Stimulated activated CD8-positive, alpha-beta memory T cell treated with anti-CD3 and anti-CD28 coated beads, Interleukin-15, amount 100 ng/mL, for 48 hours (primary cell): ENCODE measurements around the gene PDCD11.

Source experiments
- DNase-seq, 2 donors: peaks; one replicate each; pipeline ENCODE4 v3.0.0-alpha.2; 2020; ENCODE audit warnings: low read depth in 2 of 2

The PDCD11 gene

GRCh38 chr10:103449208-103450144 is 53.0 kb downstream of the PDCD11 start:
- no peak for DNase-seq

GRCh38 chr10:103450201-103450695 is 53.8 kb downstream of the PDCD11 start:
- no peak for DNase-seq

- no peak for DNase-seq
Observed at GRCh38 chr10:103451091-103451813, 54.8 kb downstream of the PDCD11 start.

- DNase-seq: peak; percentile 34 to 39
Observed at GRCh38 chr10:103451831-103452505, 55.5 kb downstream of the PDCD11 start, which contains the start of gene CALHM2. CALHM2 (minus strand) TSS chr10:103452370; CDS start chr10:103449941, 2,429 bp downstream.

- DNase-seq: no peak
Observed at GRCh38 chr10:103452506-103453230, 56.2 kb downstream of the PDCD11 start.

GRCh38 chr10:103454026-103454425 is 57.6 kb downstream of the PDCD11 start:
- DNase-seq: no peak

- DNase-seq: no peak
Observed at GRCh38 chr10:103455235-103455634, 58.8 kb downstream of the PDCD11 start.

GRCh38 chr10:103456074-103456660 is 59.7 kb downstream of the PDCD11 start:
- DNase-seq: no peak

GRCh38 chr10:103457176-103457712 is 60.8 kb downstream of the PDCD11 start:
- DNase-seq: no peak

GRCh38 chr10:103457896-103458583 is 61.6 kb downstream of the PDCD11 start:
- no peak for DNase-seq

GRCh38 chr10:103458720-103459119 is 62.3 kb downstream of the PDCD11 start, which contains the start of gene CALHM1:
CALHM1 (minus strand) TSS chr10:103458900; CDS start chr10:103458751, 149 bp downstream.
- no peak for DNase-seq

GRCh38 chr10:103459615-103460014 is 63.2 kb downstream of the PDCD11 start:
- DNase-seq: no peak

- no peak for DNase-seq
Observed at GRCh38 chr10:103463499-103463898, 67.1 kb downstream of the PDCD11 start.

GRCh38 chr10:103465411-103466179 is 69.2 kb downstream of the PDCD11 start:
- DNase-seq: no peak

GRCh38 chr10:103466734-103467133 is 70.3 kb downstream of the PDCD11 start:
- DNase-seq: no peak

- DNase-seq: no peak
Observed at GRCh38 chr10:103467406-103467805, 71.0 kb downstream of the PDCD11 start.

GRCh38 chr10:103469201-103469600 is 72.8 kb downstream of the PDCD11 start:
- DNase-seq: no peak

- DNase-seq: peak; percentile 59 to 61
Observed at GRCh38 chr10:103470761-103471653, 74.6 kb downstream of the PDCD11 start.
